SK-N-SH treated with all-trans-retinoic acid at 6 μM for 48 hours (cell line): Measurements from ENCODE around the gene PRR29.
A peak's percentile ranks its signal among the peaks of the same experiment; 100 is the strongest.

Source experiments
- ATAC-seq: fragments of 200-7000 bp; cut with Tn5 transposase; 3 replicates; pipeline ENCODE4 v1.9.1; 2020; ENCODE audit warnings: mild to moderate bottlenecking, moderate library complexity
- ARNTL ChIP-seq: fragments of 450-650 bp; formaldehyde crosslinking; IDR thresholded peaks from 2 replicates; pipeline ENCODE4 v1.5.0; 2020; ENCODE audit warnings: low read depth, mild to moderate bottlenecking, moderate library complexity, borderline replicate concordance
- BACH2 ChIP-seq: fragments of 250-450 bp; sonication (Bioruptor Pico); IDR thresholded peaks from 2 replicates; pipeline ENCODE4 v1.9.0; 2021; ENCODE audit warnings: mild to moderate bottlenecking, borderline replicate concordance
- CSDC2 ChIP-seq: fragments of 250-450 bp; sonication (Bioruptor Pico); IDR thresholded peaks from 2 replicates; pipeline ENCODE4 v1.5.0; 2020; ENCODE audit warnings: mild to moderate bottlenecking, moderate library complexity
- ESRRG ChIP-seq: fragments of 250-450 bp; sonication (Bioruptor Pico); IDR thresholded peaks from 2 replicates; pipeline ENCODE4 v1.6.1; 2021; ENCODE audit warnings: mild to moderate bottlenecking
- GLIS3 ChIP-seq: fragments of 250-450 bp; sonication (Bioruptor Pico); IDR thresholded peaks from 2 replicates; pipeline ENCODE4 v1.5.0; 2020; ENCODE audit warnings: mild to moderate bottlenecking, moderate library complexity
- OSR1 ChIP-seq: fragments of 250-450 bp; sonication (Bioruptor Pico); IDR thresholded peaks from 2 replicates; pipeline ENCODE4 v1.8.0; 2022; ENCODE audit warnings: moderate library complexity, mild to moderate bottlenecking, inconsistent platforms
- PPARA ChIP-seq: fragments of 250-450 bp; sonication (Bioruptor Pico); IDR thresholded peaks from 2 replicates; pipeline ENCODE4 v1.5.0; 2020; ENCODE audit warnings: mild to moderate bottlenecking, borderline replicate concordance
- SNAI2 ChIP-seq: fragments of 250-450 bp; sonication (Bioruptor Pico); IDR thresholded peaks from 2 replicates; pipeline ENCODE4 v1.5.0; 2020; ENCODE audit warnings: mild to moderate bottlenecking, moderate library complexity
- TCF4 ChIP-seq: fragments of 250-450 bp; sonication (Bioruptor Pico); IDR thresholded peaks from 2 replicates; pipeline ENCODE4 v1.8.0; 2021; ENCODE audit warnings: mild to moderate bottlenecking, moderate library complexity, borderline replicate concordance
- TOX ChIP-seq: fragments of 250-450 bp; sonication (Bioruptor Pico); IDR thresholded peaks from 2 replicates; pipeline ENCODE4 v1.8.0; 2021; ENCODE audit warnings: mild to moderate bottlenecking, moderate library complexity, borderline replicate concordance
- ZC3H10 ChIP-seq: fragments of 250-450 bp; sonication (Bioruptor Pico); IDR thresholded peaks from 2 replicates; pipeline ENCODE4 v1.5.1; 2021; ENCODE audit warnings: mild to moderate bottlenecking, moderate library complexity
- ZFP3 ChIP-seq: fragments of 250-450 bp; sonication (Bioruptor Pico); IDR thresholded peaks from 2 replicates; pipeline ENCODE4 v1.5.0; 2020; ENCODE audit warnings: mild to moderate bottlenecking, moderate library complexity
- ZFP30 ChIP-seq: fragments of 450-650 bp; formaldehyde crosslinking; IDR thresholded peaks from 2 replicates; pipeline ENCODE4 v1.5.0; 2022; ENCODE audit warnings: mild to moderate bottlenecking, moderate library complexity
- ZNF565 ChIP-seq: fragments of 450-650 bp; formaldehyde crosslinking; conservative IDR thresholded peaks from 2 replicates; pipeline ENCODE4 v1.5.0; 2020; ENCODE audit warnings: low read depth, mild to moderate bottlenecking, moderate library complexity
- ZNF70 ChIP-seq: fragments of 450-650 bp; formaldehyde crosslinking; IDR thresholded peaks from 2 replicates; pipeline ENCODE4 v1.5.0; 2020; ENCODE audit warnings: mild to moderate bottlenecking, moderate library complexity
- ZNF8 ChIP-seq: fragments of 450-650 bp; formaldehyde crosslinking; IDR thresholded peaks from 2 replicates; pipeline ENCODE4 v1.5.0; 2020; ENCODE audit warnings: mild to moderate bottlenecking, moderate library complexity
- TF ChIP-seq, protein P1 (sequence below): fragments of 250-450 bp; sonication (Bioruptor Pico); IDR thresholded peaks from 2 replicates; pipeline ENCODE4 v1.8.0; 2020; ENCODE audit warnings: mild to moderate bottlenecking, moderate library complexity, borderline replicate concordance
- TF ChIP-seq, protein P2 (sequence below): fragments of 250-450 bp; sonication (Bioruptor Pico); IDR thresholded peaks from 2 replicates; pipeline ENCODE4 v1.5.0; 2020; ENCODE audit warnings: mild to moderate bottlenecking, moderate library complexity
- TF ChIP-seq, protein P3 (sequence below): fragments of 250-450 bp; sonication (Bioruptor Pico); IDR thresholded peaks from 2 replicates; pipeline ENCODE4 v1.5.1; 2020; ENCODE audit warnings: low read depth, mild to moderate bottlenecking, moderate library complexity
- TF ChIP-seq, protein P4 (sequence below): fragments of 250-450 bp; sonication (Bioruptor Pico); IDR thresholded peaks from 2 replicates; pipeline ENCODE4 v1.8.0; 2021; ENCODE audit warnings: low read depth, mild to moderate bottlenecking, moderate library complexity, borderline replicate concordance

Gene PRR29

DNA sequence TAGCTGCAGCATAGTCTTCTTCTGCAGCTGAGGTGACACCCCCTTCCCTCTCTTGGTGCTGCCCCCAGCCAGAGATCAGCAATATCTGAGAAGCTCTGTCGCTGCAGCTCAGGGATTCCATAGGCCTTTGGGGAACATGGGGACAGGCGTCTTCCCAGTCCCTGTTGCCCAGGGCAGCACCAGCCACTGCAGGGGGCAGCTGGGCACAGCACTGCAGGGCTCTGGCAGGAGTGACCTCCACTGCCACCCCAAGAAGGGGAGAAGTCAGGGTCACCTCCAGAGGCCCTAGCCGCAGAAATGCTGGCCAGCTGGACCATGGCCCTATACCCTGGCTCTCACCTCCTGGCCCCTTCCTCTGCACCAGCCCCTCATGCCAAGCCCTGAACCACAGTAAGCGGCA lies 42.4 kb upstream of the PRR29 start:
- TF ChIP-seq, protein P1, sequence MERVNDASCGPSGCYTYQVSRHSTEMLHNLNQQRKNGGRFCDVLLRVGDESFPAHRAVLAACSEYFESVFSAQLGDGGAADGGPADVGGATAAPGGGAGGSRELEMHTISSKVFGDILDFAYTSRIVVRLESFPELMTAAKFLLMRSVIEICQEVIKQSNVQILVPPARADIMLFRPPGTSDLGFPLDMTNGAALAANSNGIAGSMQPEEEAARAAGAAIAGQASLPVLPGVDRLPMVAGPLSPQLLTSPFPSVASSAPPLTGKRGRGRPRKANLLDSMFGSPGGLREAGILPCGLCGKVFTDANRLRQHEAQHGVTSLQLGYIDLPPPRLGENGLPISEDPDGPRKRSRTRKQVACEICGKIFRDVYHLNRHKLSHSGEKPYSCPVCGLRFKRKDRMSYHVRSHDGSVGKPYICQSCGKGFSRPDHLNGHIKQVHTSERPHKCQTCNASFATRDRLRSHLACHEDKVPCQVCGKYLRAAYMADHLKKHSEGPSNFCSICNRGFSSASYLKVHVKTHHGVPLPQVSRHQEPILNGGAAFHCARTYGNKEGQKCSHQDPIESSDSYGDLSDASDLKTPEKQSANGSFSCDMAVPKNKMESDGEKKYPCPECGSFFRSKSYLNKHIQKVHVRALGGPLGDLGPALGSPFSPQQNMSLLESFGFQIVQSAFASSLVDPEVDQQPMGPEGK (CRISPR knock-in tag): no peak
- TF ChIP-seq, protein P2, sequence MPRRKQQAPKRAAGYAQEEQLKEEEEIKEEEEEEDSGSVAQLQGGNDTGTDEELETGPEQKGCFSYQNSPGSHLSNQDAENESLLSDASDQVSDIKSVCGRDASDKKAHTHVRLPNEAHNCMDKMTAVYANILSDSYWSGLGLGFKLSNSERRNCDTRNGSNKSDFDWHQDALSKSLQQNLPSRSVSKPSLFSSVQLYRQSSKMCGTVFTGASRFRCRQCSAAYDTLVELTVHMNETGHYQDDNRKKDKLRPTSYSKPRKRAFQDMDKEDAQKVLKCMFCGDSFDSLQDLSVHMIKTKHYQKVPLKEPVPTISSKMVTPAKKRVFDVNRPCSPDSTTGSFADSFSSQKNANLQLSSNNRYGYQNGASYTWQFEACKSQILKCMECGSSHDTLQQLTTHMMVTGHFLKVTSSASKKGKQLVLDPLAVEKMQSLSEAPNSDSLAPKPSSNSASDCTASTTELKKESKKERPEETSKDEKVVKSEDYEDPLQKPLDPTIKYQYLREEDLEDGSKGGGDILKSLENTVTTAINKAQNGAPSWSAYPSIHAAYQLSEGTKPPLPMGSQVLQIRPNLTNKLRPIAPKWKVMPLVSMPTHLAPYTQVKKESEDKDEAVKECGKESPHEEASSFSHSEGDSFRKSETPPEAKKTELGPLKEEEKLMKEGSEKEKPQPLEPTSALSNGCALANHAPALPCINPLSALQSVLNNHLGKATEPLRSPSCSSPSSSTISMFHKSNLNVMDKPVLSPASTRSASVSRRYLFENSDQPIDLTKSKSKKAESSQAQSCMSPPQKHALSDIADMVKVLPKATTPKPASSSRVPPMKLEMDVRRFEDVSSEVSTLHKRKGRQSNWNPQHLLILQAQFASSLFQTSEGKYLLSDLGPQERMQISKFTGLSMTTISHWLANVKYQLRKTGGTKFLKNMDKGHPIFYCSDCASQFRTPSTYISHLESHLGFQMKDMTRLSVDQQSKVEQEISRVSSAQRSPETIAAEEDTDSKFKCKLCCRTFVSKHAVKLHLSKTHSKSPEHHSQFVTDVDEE (CRISPR knock-in tag): no peak
- TF ChIP-seq TCF4: no peak
- ATAC-seq: no peak

DNA sequence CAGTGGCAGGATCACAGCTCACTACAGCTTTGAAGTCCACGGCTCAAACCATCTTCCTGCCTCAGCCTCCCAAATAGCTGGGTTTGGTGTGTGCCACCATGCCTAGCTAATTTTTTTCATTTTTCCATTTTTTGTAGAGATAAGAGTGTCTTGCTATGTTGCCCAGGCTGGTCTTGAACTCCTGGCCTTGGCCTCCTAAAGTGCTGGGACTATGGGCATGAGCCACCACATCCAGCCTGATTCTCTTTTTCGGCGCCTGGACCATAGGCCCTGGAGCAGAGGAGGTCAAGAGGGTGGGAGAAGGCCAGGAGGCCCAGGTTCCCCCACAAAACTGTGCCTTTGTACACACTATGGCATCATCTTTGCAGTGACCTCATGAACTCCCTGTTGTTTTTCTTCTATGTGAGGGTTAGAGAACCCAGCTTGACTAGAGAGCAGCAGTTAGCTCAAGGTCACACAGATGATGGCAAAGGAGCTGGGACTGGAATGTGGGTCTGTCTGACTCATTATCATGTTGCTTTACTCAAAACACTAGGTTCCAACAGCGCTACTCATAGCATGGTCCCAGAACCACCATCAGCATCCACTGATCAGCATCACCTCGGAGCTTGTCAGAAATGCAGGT lies 41.7 kb upstream of the PRR29 start:
- ATAC-seq: peak; percentile 27; the same call in 2 of the 3 replicates
- no peak for TF ChIP-seq ZNF565 (CRISPR knock-in tag)
- TF ChIP-seq, protein P3, sequence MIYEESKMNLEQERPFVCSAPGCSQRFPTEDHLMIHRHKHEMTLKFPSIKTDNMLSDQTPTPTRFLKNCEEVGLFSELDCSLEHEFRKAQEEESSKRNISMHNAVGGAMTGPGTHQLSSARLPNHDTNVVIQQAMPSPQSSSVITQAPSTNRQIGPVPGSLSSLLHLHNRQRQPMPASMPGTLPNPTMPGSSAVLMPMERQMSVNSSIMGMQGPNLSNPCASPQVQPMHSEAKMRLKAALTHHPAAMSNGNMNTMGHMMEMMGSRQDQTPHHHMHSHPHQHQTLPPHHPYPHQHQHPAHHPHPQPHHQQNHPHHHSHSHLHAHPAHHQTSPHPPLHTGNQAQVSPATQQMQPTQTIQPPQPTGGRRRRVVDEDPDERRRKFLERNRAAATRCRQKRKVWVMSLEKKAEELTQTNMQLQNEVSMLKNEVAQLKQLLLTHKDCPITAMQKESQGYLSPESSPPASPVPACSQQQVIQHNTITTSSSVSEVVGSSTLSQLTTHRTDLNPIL: no peak
- no peak for TF ChIP-seq ESRRG (CRISPR knock-in tag)
- no peak for TF ChIP-seq BACH2
- TF ChIP-seq ZC3H10 (CRISPR knock-in tag): no peak
- no peak for TF ChIP-seq CSDC2 (CRISPR knock-in tag)
- TF ChIP-seq ZNF8: no peak
- no peak for TF ChIP-seq TCF4
- no peak for TF ChIP-seq ZNF70 (CRISPR knock-in tag)
- TF ChIP-seq OSR1 (CRISPR knock-in tag): no peak
- no peak for TF ChIP-seq PPARA (CRISPR knock-in tag)

DNA sequence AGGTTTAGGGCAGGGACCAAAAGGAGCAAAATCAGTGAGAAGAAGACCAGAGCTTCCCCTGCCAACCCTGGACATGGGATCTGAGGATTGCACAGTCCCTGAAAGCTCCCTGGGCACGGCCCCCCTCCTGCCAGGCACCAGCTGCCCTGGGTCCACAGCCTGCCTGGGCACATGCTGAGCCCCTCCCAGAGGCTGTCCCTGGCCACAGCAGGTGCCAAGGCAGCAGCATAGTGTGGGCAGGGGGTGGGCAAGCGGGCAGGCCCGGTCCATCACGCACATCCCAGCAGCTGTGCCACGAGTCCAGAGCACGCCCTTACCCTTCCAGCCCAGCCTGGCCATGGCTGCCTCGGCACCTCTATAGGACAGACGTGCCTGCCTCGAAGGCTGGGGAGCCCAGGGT lies 38.1 kb upstream of the PRR29 start:
- no peak for ATAC-seq
- no peak for TF ChIP-seq ZNF8
- TF ChIP-seq, protein P3: no peak
- TF ChIP-seq SNAI2 (CRISPR knock-in tag): no peak
- TF ChIP-seq, protein P1 (CRISPR knock-in tag): no peak
- TF ChIP-seq ZFP30 (CRISPR knock-in tag): no peak
- TF ChIP-seq, protein P4, sequence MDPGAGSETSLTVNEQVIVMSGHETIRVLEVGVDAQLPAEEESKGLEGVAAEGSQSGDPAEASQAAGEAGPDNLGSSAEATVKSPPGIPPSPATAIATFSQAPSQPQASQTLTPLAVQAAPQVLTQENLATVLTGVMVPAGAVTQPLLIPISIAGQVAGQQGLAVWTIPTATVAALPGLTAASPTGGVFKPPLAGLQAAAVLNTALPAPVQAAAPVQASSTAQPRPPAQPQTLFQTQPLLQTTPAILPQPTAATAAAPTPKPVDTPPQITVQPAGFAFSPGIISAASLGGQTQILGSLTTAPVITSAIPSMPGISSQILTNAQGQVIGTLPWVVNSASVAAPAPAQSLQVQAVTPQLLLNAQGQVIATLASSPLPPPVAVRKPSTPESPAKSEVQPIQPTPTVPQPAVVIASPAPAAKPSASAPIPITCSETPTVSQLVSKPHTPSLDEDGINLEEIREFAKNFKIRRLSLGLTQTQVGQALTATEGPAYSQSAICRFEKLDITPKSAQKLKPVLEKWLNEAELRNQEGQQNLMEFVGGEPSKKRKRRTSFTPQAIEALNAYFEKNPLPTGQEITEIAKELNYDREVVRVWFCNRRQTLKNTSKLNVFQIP (CRISPR knock-in tag): no peak
- no peak for TF ChIP-seq OSR1 (CRISPR knock-in tag)
- TF ChIP-seq TOX: no peak
- TF ChIP-seq GLIS3: no peak
- TF ChIP-seq CSDC2 (CRISPR knock-in tag): no peak
- TF ChIP-seq, protein P2 (CRISPR knock-in tag): no peak
- no peak for TF ChIP-seq ARNTL (CRISPR knock-in tag)
- no peak for TF ChIP-seq TCF4
- TF ChIP-seq ZFP3: no peak
